ENCODE measurements around the gene CD34. TPM values are rescaled to one million over a fixed set of nuclear protein-coding genes. Genes with fewer than 3 reads are reported as not detected.
"Not testable (repeated sequence)": the region's sequence is repeated elsewhere in the genome, so short reads cannot be mapped to it uniquely, and the experiment has no call there.

CD34 gene
- total RNA-seq, 1 donor, result 0.42 TPM

- no peaks in the 10 kb centered on the region for H3K9me3 ChIP-seq (ENCODE audit: low read depth, low read length)
- peaks cover 6% of the 10 kb centered on the region for H3K4me1 ChIP-seq (ENCODE audit: insufficient read depth, low read length)
- no peaks in the 10 kb centered on the region for H3K27me3 ChIP-seq (ENCODE audit: insufficient read depth, low read length)
- no peak overlapping the region for H3K4me3 ChIP-seq (ENCODE audit: low read length)
Measured at GRCh38 chr1:207944571-207944970, 33.6 kb upstream of the CD34 start.

DNA sequence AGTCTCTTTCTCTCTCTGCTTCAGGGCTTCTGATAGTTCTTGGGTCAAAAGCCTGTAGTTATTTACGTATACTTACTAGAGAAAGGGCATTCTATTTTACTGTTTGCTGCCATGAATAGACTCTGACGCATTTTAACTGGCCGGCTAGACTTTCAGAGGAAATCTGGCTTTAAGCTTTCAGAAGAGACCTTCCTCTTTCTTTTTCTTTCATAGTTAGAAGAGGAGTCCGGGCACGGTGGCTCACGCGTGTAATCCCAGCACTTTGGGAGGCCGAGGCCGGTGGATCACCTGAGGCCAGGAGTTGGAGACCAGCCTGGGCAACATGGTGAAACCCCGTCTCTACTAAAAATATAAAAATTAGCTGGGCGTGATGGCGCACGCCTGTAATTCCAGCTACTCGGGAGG is 31.4 kb upstream of the CD34 start:
- H3K27me3 ChIP-seq (ENCODE audit: insufficient read depth, low read length); H3K4me3 ChIP-seq (ENCODE audit: low read length); H3K4me1 ChIP-seq (ENCODE audit: insufficient read depth, low read length); H3K9me3 ChIP-seq (ENCODE audit: low read depth, low read length): not testable (repeated sequence)

DNA sequence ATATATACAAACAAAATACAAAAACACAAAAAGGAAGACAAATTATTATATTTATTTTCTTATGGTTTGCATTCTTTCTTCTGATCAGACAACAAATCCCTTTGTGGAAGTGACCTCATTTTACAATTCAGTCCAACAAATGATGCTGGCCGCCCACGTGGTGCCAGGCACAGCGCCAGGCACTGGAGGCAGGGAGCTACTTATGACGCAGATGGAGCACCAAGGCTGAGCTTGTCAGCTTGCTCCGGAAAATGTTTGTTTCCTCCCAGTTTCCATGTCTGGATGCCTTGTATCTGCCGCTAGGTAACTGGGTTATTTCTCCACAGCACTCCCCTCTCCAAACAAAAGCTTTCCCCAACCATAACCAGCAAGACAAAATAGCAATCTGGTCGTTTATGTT is 30.7 kb upstream of the CD34 start:
- Histone ChIP-seq H3K4me3 (ENCODE audit: low read length) (no peak overlapping the region), H3K9me3 (ENCODE audit: low read depth, low read length) (no peaks in the 10 kb centered on the region), H3K27me3 (ENCODE audit: insufficient read depth, low read length) (no peaks in the 10 kb centered on the region), H3K4me1 (ENCODE audit: insufficient read depth, low read length) (peaks cover 6% of the 10 kb centered on the region)

GRCh38 chr1:207938016-207938415 is 27.1 kb upstream of the CD34 start:
- Histone ChIP-seq H3K4me3 (ENCODE audit: low read length) (no peak overlapping the region), H3K4me1 (ENCODE audit: insufficient read depth, low read length) (peaks cover 6% of the 10 kb centered on the region), H3K9me3 (ENCODE audit: low read depth, low read length) (peaks cover 7% of the 10 kb centered on the region), H3K27me3 (ENCODE audit: insufficient read depth, low read length) (no peaks in the 10 kb centered on the region)

GRCh38 chr1:207937204-207937603 is 26.3 kb upstream of the CD34 start:
- Histone ChIP-seq H3K27me3 (ENCODE audit: insufficient read depth, low read length) (no peaks in the 10 kb centered on the region), H3K9me3 (ENCODE audit: low read depth, low read length) (peaks cover 7% of the 10 kb centered on the region), H3K4me1 (ENCODE audit: insufficient read depth, low read length) (peaks cover under 1% of the 10 kb centered on the region), H3K4me3 (ENCODE audit: low read length) (no peak overlapping the region)

- Histone ChIP-seq H3K4me3 (ENCODE audit: low read length) (no peak overlapping the region), H3K4me1 (ENCODE audit: insufficient read depth, low read length) (no peaks in the 10 kb centered on the region), H3K9me3 (ENCODE audit: low read depth, low read length) (peaks cover 7% of the 10 kb centered on the region), H3K27me3 (ENCODE audit: insufficient read depth, low read length) (no peaks in the 10 kb centered on the region)
Measured at GRCh38 chr1:207935166-207935583, 24.2 kb upstream of the CD34 start.

- H3K4me1 ChIP-seq (ENCODE audit: insufficient read depth, low read length), result no peaks in the 10 kb centered on the region
- H3K9me3 ChIP-seq (ENCODE audit: low read depth, low read length), result peaks cover 7% of the 10 kb centered on the region
- no peak overlapping the region for H3K4me3 ChIP-seq (ENCODE audit: low read length)
- no peaks in the 10 kb centered on the region for H3K27me3 ChIP-seq (ENCODE audit: insufficient read depth, low read length)
Measured at GRCh38 chr1:207933205-207933800, 22.4 kb upstream of the CD34 start.

- no peak overlapping the region for H3K4me3 ChIP-seq (ENCODE audit: low read length)
- H3K27me3 ChIP-seq (ENCODE audit: insufficient read depth, low read length), result peaks cover 7% of the 10 kb centered on the region
- no peaks in the 10 kb centered on the region for H3K9me3 ChIP-seq (ENCODE audit: low read depth, low read length)
- peaks cover 6% of the 10 kb centered on the region for H3K4me1 ChIP-seq (ENCODE audit: insufficient read depth, low read length)
Measured at GRCh38 chr1:207926984-207927383, 16.1 kb upstream of the CD34 start.

- not testable (repeated sequence) for H3K9me3 ChIP-seq (ENCODE audit: low read depth, low read length); H3K4me3 ChIP-seq (ENCODE audit: low read length); H3K4me1 ChIP-seq (ENCODE audit: insufficient read depth, low read length)
- peaks cover 12% of the 10 kb centered on the region for H3K27me3 ChIP-seq (ENCODE audit: insufficient read depth, low read length)
Measured at GRCh38 chr1:207925969-207926368, 15.0 kb upstream of the CD34 start.

- peaks cover 12% of the 10 kb centered on the region for H3K27me3 ChIP-seq (ENCODE audit: insufficient read depth, low read length)
- peaks cover 6% of the 10 kb centered on the region for H3K4me1 ChIP-seq (ENCODE audit: insufficient read depth, low read length)
- H3K4me3 ChIP-seq (ENCODE audit: low read length), result no peak overlapping the region
- H3K9me3 ChIP-seq (ENCODE audit: low read depth, low read length), result no peaks in the 10 kb centered on the region
Measured at GRCh38 chr1:207925210-207925609, 14.3 kb upstream of the CD34 start.

- Histone ChIP-seq H3K4me1 (ENCODE audit: insufficient read depth, low read length) (peaks cover 6% of the 10 kb centered on the region), H3K4me3 (ENCODE audit: low read length) (no peak overlapping the region), H3K27me3 (ENCODE audit: insufficient read depth, low read length) (peaks cover 12% of the 10 kb centered on the region), H3K9me3 (ENCODE audit: low read depth, low read length) (no peaks in the 10 kb centered on the region)
Measured at GRCh38 chr1:207923561-207923960, 12.6 kb upstream of the CD34 start.

GRCh38 chr1:207923121-207923520 is 12.2 kb upstream of the CD34 start:
- Histone ChIP-seq H3K4me3 (ENCODE audit: low read length) (no peak overlapping the region), H3K4me1 (ENCODE audit: insufficient read depth, low read length) (peaks cover 6% of the 10 kb centered on the region), H3K9me3 (ENCODE audit: low read depth, low read length) (no peaks in the 10 kb centered on the region), H3K27me3 (ENCODE audit: insufficient read depth, low read length) (peaks cover 12% of the 10 kb centered on the region)

DNA sequence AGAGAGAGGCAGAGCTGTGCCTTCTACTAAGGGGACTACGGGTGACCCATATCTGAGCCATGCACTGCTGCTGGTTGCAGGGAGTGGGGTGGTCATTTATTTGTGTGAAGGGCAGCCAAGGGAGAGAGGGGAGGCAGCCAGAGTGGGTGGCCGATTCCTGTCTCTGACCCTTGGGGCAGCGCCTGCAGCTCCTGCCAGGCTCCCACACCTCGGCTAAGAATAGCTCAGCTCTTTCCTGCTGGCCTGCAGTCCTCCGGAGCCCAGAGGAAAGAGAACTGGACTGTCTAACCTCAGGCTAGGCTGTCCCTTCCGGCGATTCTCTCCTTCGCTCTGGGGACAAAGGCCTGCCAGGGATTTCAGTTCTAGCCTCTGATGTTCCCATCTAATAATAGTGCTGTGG is 11.6 kb upstream of the CD34 start:
- H3K27me3 ChIP-seq (ENCODE audit: insufficient read depth, low read length), result peaks cover 12% of the 10 kb centered on the region
- H3K4me1 ChIP-seq (ENCODE audit: insufficient read depth, low read length), result peaks cover 6% of the 10 kb centered on the region
- no peaks in the 10 kb centered on the region for H3K9me3 ChIP-seq (ENCODE audit: low read depth, low read length)

GRCh38 chr1:207921321-207921720 is 10.4 kb upstream of the CD34 start:
- Histone ChIP-seq H3K4me1 (ENCODE audit: insufficient read depth, low read length) (peaks cover 6% of the 10 kb centered on the region), H3K4me3 (ENCODE audit: low read length) (no peak overlapping the region), H3K9me3 (ENCODE audit: low read depth, low read length) (no peaks in the 10 kb centered on the region), H3K27me3 (ENCODE audit: insufficient read depth, low read length) (peaks cover 12% of the 10 kb centered on the region)

More for the DNA sequence above, 11.6 kb upstream of the CD34 start:
- no peak overlapping the region for H3K4me3 ChIP-seq (ENCODE audit: low read length)

DNA sequence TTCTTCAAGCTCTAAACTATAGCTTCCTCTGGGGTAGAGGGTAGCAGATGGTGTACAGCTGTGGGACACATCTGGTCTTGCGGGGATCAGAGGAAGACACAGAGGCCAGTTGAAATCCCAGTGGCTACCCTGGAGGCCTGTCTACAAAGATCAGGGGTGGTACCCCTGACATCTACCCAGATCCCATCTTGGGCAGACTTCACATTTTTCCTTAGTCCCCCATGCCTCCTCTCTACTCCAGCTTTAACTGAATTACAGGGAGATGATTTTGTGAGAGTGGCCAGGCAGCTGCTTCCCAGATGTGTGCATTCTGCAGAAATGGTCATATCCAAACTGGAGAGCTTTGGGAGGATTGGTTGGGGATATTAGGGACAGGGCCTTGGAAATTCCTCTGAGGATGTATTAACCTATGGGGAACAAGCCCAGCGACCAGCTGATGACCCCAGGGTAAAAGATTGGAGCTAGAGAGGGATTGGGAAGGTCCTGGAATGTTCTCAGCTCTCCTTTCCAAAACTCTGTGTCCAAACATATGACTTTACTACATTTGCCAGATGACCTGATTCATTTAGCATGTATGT is 9.6 kb upstream of the CD34 start:
- peaks cover 12% of the 10 kb centered on the region for H3K27me3 ChIP-seq (ENCODE audit: insufficient read depth, low read length)

GRCh38 chr1:207919523-207920170 is 8.7 kb upstream of the CD34 start:
- Histone ChIP-seq H3K9me3 (ENCODE audit: low read depth, low read length) (no peaks in the 10 kb centered on the region), H3K27me3 (ENCODE audit: insufficient read depth, low read length) (peaks cover 12% of the 10 kb centered on the region), H3K4me1 (ENCODE audit: insufficient read depth, low read length) (peaks cover 6% of the 10 kb centered on the region), H3K4me3 (ENCODE audit: low read length) (no peak overlapping the region)

More for the DNA sequence above, 9.6 kb upstream of the CD34 start:
- Histone ChIP-seq H3K4me3 (ENCODE audit: low read length) (no peak overlapping the region), H3K9me3 (ENCODE audit: low read depth, low read length) (no peaks in the 10 kb centered on the region), H3K4me1 (ENCODE audit: insufficient read depth, low read length) (peaks cover 6% of the 10 kb centered on the region)

All from mononuclear cell (primary cell).